Lung (tissue), 12 donors: ENCODE data around the gene MUC5B. TPM values are rescaled to one million over a fixed set of nuclear protein-coding genes. Genes with fewer than 3 reads are reported as not detected.

ENCODE experiments used
- ATAC-seq: fragments of 200-7000 bp; cut with Tn5 transposase; one replicate; pipeline ENCODE4 v1.9.1; 2020; ENCODE audit warnings: moderate number of reproducible peaks; ENCODE audit not compliant: insufficient read depth, low FRiP score
- DNase-seq, 3 donors: peaks; one replicate each; pipeline ENCODE4 v3.0.0-alpha.2; 2013 to 2017
- H3K27ac ChIP-seq, 2 donors: one replicate each; pipeline ENCODE4 v1.5.1; 2013; ENCODE audit warnings: mild to moderate bottlenecking in 2 of 2, moderate library complexity in 2 of 2, control low read depth in 1 of 2, inconsistent platforms in 1 of 2, low read depth in 1 of 2, low read length in 1 of 2
- H3K27me3 ChIP-seq, 3 donors: one replicate each; pipeline ENCODE4 v1.5.1; 2013; ENCODE audit warnings: low read length in 2 of 3; ENCODE audit not compliant: control insufficient read depth in 3 of 3, insufficient read depth in 3 of 3
- H3K36me3 ChIP-seq, 4 donors: one replicate each; pipeline ENCODE4 v1.5.1; 2013; ENCODE audit warnings: low read length in 4 of 4, mild to moderate bottlenecking in 1 of 4, moderate library complexity in 1 of 4; ENCODE audit not compliant: control insufficient read depth in 4 of 4, insufficient read depth in 4 of 4
- H3K4me1 ChIP-seq, 5 donors: one replicate each; pipeline ENCODE4 v1.5.1; 2013; ENCODE audit warnings: low read length in 5 of 5, mild to moderate bottlenecking in 2 of 5, moderate library complexity in 1 of 5; ENCODE audit not compliant: control insufficient read depth in 5 of 5, insufficient read depth in 5 of 5
- H3K4me3 ChIP-seq: one replicate; pipeline ENCODE4 v1.5.1; 2013; ENCODE audit warnings: mild to moderate bottlenecking, control low read depth, moderate library complexity
- H3K9ac ChIP-seq, 2 donors: one replicate each; pipeline ENCODE4 v1.5.1; 2013; ENCODE audit warnings: low read length in 2 of 2, control low read depth in 1 of 2; ENCODE audit not compliant: insufficient read depth in 1 of 2
- H3K9me3 ChIP-seq, 4 donors: one replicate each; pipeline ENCODE4 v1.5.1; 2013; ENCODE audit warnings: low read length in 3 of 4, mild to moderate bottlenecking in 1 of 4, moderate library complexity in 1 of 4; ENCODE audit not compliant: control insufficient read depth in 4 of 4, insufficient read depth in 3 of 4
- WGBS, 2 donors: extraction: QIAGEN DNeasy Blood & Tissue Kit; methylation state at CpG; one replicate each; pipeline ENCODE4 v1.1.7; 2013; 5-methylcytosine and 5-hydroxymethylcytosine counted together
- polyA plus RNA-seq, 2 donors: library from polyadenylated mRNA; stranded (reverse); fragments of 200-250 nt; gene quantifications; one replicate each; pipeline ENCODE4 v1.2.1, GENCODE V29; 2013
- total RNA-seq, 2 donors: library from RNA; depleted of rRNA in 1 of 2; stranded (reverse); fragments of >200 nt in 1 of 2; gene quantifications; one replicate each; pipeline ENCODE4 v1.2.1, GENCODE V29; 2014 to 2021
- TF ChIP-seq, protein P1 (sequence below): IDR thresholded peaks from 2 replicates; pipeline ENCODE4 v1.5.1; 2012; ENCODE audit warnings: mild to moderate bottlenecking; ENCODE audit errors: control extremely low read depth, extremely low read depth
- donor health status: control.
- donor health status: control.
- donor health status: Bipolar disorder and iron deficiency.
- donor health status: healthy.
- donor health status: DM: yes; HTN: yes; CAD: no.

The MUC5B gene
- total and polyA plus RNA-seq, 4 donors: 5.6 to 181 (median 28.2) TPM

DNA sequence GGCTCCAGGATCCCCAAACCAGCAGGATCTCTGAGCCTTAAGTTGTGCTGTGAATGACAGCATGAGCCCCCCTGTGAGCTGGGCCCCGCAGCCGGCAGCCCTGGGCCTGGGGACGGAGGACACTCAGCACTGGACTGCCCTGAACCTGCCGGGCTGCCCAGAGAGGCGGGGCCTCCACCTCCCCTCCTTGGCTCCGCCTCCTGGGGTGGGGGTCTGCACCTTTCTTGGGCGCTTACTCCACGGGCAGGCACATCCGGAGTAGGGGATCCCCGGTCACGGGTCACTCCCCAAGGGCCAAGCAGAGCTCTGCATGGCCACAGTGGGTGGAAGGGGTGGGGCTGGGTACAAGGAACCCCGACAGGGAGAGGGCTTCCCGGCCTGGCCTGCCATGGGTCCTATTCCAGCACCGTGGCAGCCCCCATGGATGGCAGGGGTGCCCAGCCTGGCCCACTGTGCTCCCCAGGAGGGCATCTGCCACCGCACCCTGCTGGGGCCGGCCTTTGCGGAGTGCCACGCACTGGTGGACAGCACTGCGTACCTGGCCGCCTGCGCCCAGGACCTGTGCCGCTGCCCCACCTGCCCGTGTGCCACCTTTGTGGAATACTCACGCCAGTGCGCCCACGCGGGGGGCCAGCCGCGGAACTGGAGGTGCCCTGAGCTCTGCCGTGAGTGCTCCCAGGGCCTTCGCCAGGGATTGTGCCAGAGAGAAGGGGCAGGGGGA, 5.4 kb downstream of the MUC5B start:
- Histone ChIP-seq H3K27me3 (peaks cover 0 to 7% (median 0%) of the 10 kb centered on the region in 3 donors), H3K36me3 (no peaks in the 10 kb centered on the region), H3K4me1 (no peaks in the 10 kb centered on the region), H3K27ac (no peak overlapping the region), H3K9ac (no peak overlapping the region), H3K4me3 (no peak overlapping the region), H3K9me3 (peaks cover 0 to 2% (median 0%) of the 10 kb centered on the region in 4 donors)
- TF ChIP-seq, protein P1, sequence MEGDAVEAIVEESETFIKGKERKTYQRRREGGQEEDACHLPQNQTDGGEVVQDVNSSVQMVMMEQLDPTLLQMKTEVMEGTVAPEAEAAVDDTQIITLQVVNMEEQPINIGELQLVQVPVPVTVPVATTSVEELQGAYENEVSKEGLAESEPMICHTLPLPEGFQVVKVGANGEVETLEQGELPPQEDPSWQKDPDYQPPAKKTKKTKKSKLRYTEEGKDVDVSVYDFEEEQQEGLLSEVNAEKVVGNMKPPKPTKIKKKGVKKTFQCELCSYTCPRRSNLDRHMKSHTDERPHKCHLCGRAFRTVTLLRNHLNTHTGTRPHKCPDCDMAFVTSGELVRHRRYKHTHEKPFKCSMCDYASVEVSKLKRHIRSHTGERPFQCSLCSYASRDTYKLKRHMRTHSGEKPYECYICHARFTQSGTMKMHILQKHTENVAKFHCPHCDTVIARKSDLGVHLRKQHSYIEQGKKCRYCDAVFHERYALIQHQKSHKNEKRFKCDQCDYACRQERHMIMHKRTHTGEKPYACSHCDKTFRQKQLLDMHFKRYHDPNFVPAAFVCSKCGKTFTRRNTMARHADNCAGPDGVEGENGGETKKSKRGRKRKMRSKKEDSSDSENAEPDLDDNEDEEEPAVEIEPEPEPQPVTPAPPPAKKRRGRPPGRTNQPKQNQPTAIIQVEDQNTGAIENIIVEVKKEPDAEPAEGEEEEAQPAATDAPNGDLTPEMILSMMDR: no peak
- WGBS, 2 donors: 76 to 88% methylated on average over 25 to 31 of the region's 31 CpGs
- DNase-seq (peak in 1 of 3 donors; percentile 12), ATAC-seq (no peak)

DNA sequence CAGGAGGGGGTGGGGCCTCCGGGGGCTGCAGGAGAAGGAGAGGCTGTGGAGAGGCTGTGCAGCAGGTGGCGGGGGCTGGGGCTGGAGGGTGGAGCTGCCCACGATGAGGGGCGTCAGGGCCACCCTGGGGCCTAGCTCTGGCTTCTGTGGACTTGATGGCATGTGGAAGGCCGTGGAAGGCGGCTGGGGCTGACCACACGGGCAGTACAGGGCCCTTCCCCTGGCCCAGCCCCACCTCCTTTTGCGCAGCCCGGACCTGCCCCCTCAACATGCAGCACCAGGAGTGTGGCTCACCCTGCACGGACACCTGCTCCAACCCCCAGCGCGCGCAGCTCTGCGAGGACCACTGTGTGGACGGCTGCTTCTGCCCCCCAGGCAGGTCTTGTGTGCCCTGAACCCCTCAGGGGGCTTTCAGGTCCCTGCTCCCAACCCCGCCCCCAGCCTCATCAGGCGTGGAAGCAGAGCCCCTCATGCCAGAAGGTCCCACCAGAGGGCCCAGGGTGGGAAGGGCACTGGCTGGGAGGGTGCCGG, 6.1 kb downstream of the MUC5B start:
- Histone ChIP-seq H3K27ac (no peak overlapping the region), H3K9me3 (peaks cover 0 to 2% (median 0%) of the 10 kb centered on the region in 4 donors), H3K9ac (no peak overlapping the region), H3K36me3 (no peaks in the 10 kb centered on the region), H3K4me3 (no peak overlapping the region), H3K27me3 (peaks cover 0 to 7% (median 0%) of the 10 kb centered on the region in 3 donors), H3K4me1 (no peaks in the 10 kb centered on the region)
- WGBS, 2 donors: 74 to 79% methylated on average over 16 to 18 of the region's 18 CpGs
- ATAC-seq (no peak), DNase-seq (no peak)
- TF ChIP-seq, protein P1: no peak

DNA sequence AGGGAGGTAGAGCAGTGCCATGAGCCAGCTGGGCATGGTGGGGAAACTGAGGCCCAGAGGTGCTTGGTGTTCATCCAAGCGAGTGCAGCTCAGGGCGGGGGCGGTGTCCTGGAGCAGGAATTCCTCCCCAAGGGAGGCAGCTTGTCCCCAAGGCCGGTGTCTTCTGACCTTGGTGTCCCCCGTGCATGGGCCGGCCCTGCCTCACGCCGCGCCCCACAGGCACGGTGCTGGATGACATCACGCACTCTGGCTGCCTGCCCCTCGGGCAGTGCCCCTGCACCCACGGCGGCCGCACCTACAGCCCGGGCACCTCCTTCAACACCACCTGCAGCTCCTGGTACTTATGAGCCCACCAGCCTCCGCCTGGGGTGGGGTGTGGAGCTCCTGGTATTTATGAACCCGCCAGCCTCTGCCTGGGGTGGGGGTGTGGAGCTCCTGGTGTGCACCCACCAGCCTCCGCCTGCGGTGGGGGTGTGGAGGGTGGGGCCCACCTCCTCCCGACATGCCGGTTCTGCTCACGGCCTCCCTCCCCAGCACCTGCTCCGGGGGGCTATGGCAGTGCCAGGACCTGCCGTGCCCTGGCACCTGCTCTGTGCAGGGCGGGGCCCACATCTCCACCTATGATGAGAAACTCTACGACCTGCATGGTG, 6.7 kb downstream of the MUC5B start:
- H3K27ac ChIP-seq: no peak overlapping the region
- DNase-seq (peak in 1 of 3 donors; percentile 9), ATAC-seq (no peak)
- H3K4me3 ChIP-seq: no peak overlapping the region
- no peaks in the 10 kb centered on the region for H3K4me1 ChIP-seq
- 78 to 90% methylated on average over 25 to 27 of the region's 27 CpGs for WGBS, 2 donors
- peaks cover 0 to 7% (median 0%) of the 10 kb centered on the region in 3 donors for H3K27me3 ChIP-seq
- no peaks in the 10 kb centered on the region for H3K36me3 ChIP-seq
- H3K9me3 ChIP-seq: peaks cover 0 to 2% (median 0%) of the 10 kb centered on the region in 4 donors
- TF ChIP-seq, protein P1: no peak
- H3K9ac ChIP-seq: no peak overlapping the region
